H9 (cell line): ENCODE results near the gene MGAT5. TPM values are rescaled to one million over a fixed set of nuclear protein-coding genes. Genes with fewer than 3 reads are reported as not detected.
A peak's percentile ranks its signal among the peaks of the same experiment; 100 is the strongest.

ENCODE experiments used
- DNase-seq: peaks from one replicate; pipeline ENCODE4 v3.0.0-alpha.2; 2017
- H2AFZ ChIP-seq: one replicate; pipeline ENCODE4 v1.6.1; 2013; ENCODE audit warnings: mild to moderate bottlenecking, low read length, control low read depth, moderate library complexity
- H2AK5ac ChIP-seq: 2 replicates; pipeline ENCODE4 v1.6.1; 2013; ENCODE audit warnings: low read length, control low read depth, mixed read lengths; ENCODE audit not compliant: insufficient read length
- H2BK120ac ChIP-seq: one replicate; pipeline ENCODE4 v1.6.1; 2013; ENCODE audit warnings: low read depth, mild to moderate bottlenecking, low read length, control low read depth, inconsistent platforms; ENCODE audit not compliant: poor library complexity, severe bottlenecking
- H2BK12ac ChIP-seq: 2 replicates; pipeline ENCODE4 v1.6.1; 2013; ENCODE audit warnings: low read length, control low read depth, mixed read lengths, low read depth; ENCODE audit not compliant: insufficient read length
- H2BK15ac ChIP-seq: 2 replicates; pipeline ENCODE4 v1.6.1; 2013; ENCODE audit warnings: low read depth, low read length, control low read depth
- H2BK20ac ChIP-seq: one replicate; pipeline ENCODE4 v1.6.1; 2013; ENCODE audit warnings: low read depth, mild to moderate bottlenecking, low read length, control low read depth, inconsistent platforms; ENCODE audit not compliant: poor library complexity, severe bottlenecking
- H2BK5ac ChIP-seq: 2 replicates; pipeline ENCODE4 v1.6.1; 2013; ENCODE audit warnings: low read length, control low read depth, mixed read lengths; ENCODE audit not compliant: insufficient read length
- H3K14ac ChIP-seq: 2 replicates; pipeline ENCODE4 v1.6.1; 2013; ENCODE audit warnings: low read length, control low read depth; ENCODE audit not compliant: insufficient read depth
- H3K18ac ChIP-seq: 2 replicates; pipeline ENCODE4 v1.6.1; 2013; ENCODE audit warnings: low read depth, mild to moderate bottlenecking, mixed read lengths, low read length, control low read depth; ENCODE audit not compliant: insufficient read length
- H3K23ac ChIP-seq: 2 replicates; pipeline ENCODE4 v1.6.1; 2013; ENCODE audit warnings: low read length, control low read depth, mixed read lengths, low read depth; ENCODE audit not compliant: insufficient read length
- H3K23me2 ChIP-seq: 2 replicates; pipeline ENCODE4 v1.6.1; 2013; ENCODE audit warnings: low read depth, mild to moderate bottlenecking, mixed read lengths, low read length, control low read depth; ENCODE audit not compliant: insufficient read length, poor library complexity, severe bottlenecking
- H3K27ac ChIP-seq: 2 replicates; pipeline ENCODE4 v1.5.1; 2013; ENCODE audit warnings: low read length, control low read depth, mixed read lengths, low read depth; ENCODE audit not compliant: insufficient read length
- H3K27me3 ChIP-seq: 2 replicates; pipeline ENCODE4 v1.6.1; 2013; ENCODE audit warnings: low read length, control low read depth, inconsistent platforms; ENCODE audit not compliant: insufficient read depth
- H3K4ac ChIP-seq: 2 replicates; pipeline ENCODE4 v1.6.1; 2013; ENCODE audit warnings: low read depth, mild to moderate bottlenecking, control low read depth, inconsistent platforms, low read length, moderate library complexity
- H3K4me1 ChIP-seq: 2 replicates; pipeline ENCODE4 v1.6.1; 2013; ENCODE audit warnings: low read length, control low read depth, inconsistent platforms; ENCODE audit not compliant: insufficient read depth
- H3K4me2 ChIP-seq: 2 replicates; pipeline ENCODE4 v1.6.1; 2013; ENCODE audit warnings: low read length, control low read depth, mixed read lengths; ENCODE audit not compliant: insufficient read length, insufficient read depth
- H3K56ac ChIP-seq: 2 replicates; pipeline ENCODE4 v1.6.1; 2013; ENCODE audit warnings: low read depth, mild to moderate bottlenecking, mixed read lengths, low read length, control low read depth; ENCODE audit not compliant: insufficient read length
- H3K79me1 ChIP-seq: 2 replicates; pipeline ENCODE4 v1.6.1; 2013; ENCODE audit warnings: low read depth, mild to moderate bottlenecking, moderate library complexity, low read length, control low read depth, inconsistent platforms; ENCODE audit not compliant: insufficient read depth, poor library complexity, severe bottlenecking
- H3K79me2 ChIP-seq: 2 replicates; pipeline ENCODE4 v1.6.1; 2013; ENCODE audit warnings: low read length, control low read depth, inconsistent platforms; ENCODE audit not compliant: insufficient read depth
- H3K9ac ChIP-seq: 2 replicates; pipeline ENCODE4 v1.6.1; 2013; ENCODE audit warnings: low read length, control low read depth, mixed read lengths; ENCODE audit not compliant: insufficient read length; ENCODE audit errors: extremely low read depth
- H3K9me3 ChIP-seq: one replicate; pipeline ENCODE4 v1.6.1; 2013; ENCODE audit warnings: low read depth, low read length, inconsistent platforms; ENCODE audit not compliant: control insufficient read depth
- H3T11ph ChIP-seq: one replicate; pipeline ENCODE4 v1.6.1; 2013; ENCODE audit warnings: mild to moderate bottlenecking, low read length, control low read depth, inconsistent platforms
- H4K20me1 ChIP-seq: one replicate; pipeline ENCODE4 v1.6.1; 2013; ENCODE audit not compliant: control insufficient read depth, insufficient read length, insufficient read depth
- H4K5ac ChIP-seq: 2 replicates; pipeline ENCODE4 v1.6.1; 2013; ENCODE audit warnings: low read depth, mild to moderate bottlenecking, mixed read lengths, low read length, control low read depth; ENCODE audit not compliant: insufficient read length
- H4K8ac ChIP-seq: replicated peaks from 2 replicates; pipeline ENCODE4 v1.6.1; 2013; ENCODE audit warnings: low read length, control low read depth, mixed read lengths, low read depth; ENCODE audit not compliant: insufficient read length
- H4K91ac ChIP-seq: 2 replicates; pipeline ENCODE4 v1.6.1; 2013; ENCODE audit warnings: low read depth, mild to moderate bottlenecking, moderate library complexity, mixed read lengths, low read length, control low read depth; ENCODE audit not compliant: insufficient read length
- H3K27ac Mint-ChIP-seq, 3 experiments: 2 replicates in 2 of 3; 3 replicates in 1 of 3; pipeline ENCODE4 v1.8.0; 2020 to 2021; ENCODE audit warnings: mixed read lengths in 3 of 3, mild to moderate bottlenecking in 1 of 3, moderate library complexity in 1 of 3
- H3K27me3 Mint-ChIP-seq: 2 replicates; pipeline ENCODE4 v1.8.0; 2021; ENCODE audit warnings: low read depth, mild to moderate bottlenecking, moderate library complexity, mixed read lengths
- H3K36me3 Mint-ChIP-seq, 3 experiments: 2 replicates in 2 of 3; 3 replicates in 1 of 3; pipeline ENCODE4 v1.8.0; 2020 to 2021; ENCODE audit warnings: low read depth in 3 of 3, mixed read lengths in 3 of 3; ENCODE audit not compliant: insufficient read depth in 1 of 3
- H3K4me1 Mint-ChIP-seq, 2 experiments: 2 replicates each; pipeline ENCODE4 v1.8.0; 2020; ENCODE audit warnings: mixed read lengths in 2 of 2
- H3K4me3 Mint-ChIP-seq, 2 experiments: 2 replicates in 1 of 2; 3 replicates in 1 of 2; pipeline ENCODE4 v1.8.0; 2020 to 2021; ENCODE audit warnings: mild to moderate bottlenecking in 2 of 2, mixed read lengths in 2 of 2, moderate library complexity in 1 of 2
- H3K9me3 Mint-ChIP-seq, 2 experiments: 2 replicates in 1 of 2; 3 replicates in 1 of 2; pipeline ENCODE4 v1.8.0; 2020; ENCODE audit warnings: mild to moderate bottlenecking in 2 of 2, mixed read lengths in 2 of 2, moderate library complexity in 1 of 2
- CTCF ChIP-seq: fragments of 200-600 bp; sonication (generic); conservative IDR thresholded peaks from 3 replicates; pipeline ENCODE4 v1.8.0; 2021; ENCODE audit warnings: antibody characterized with exemption, mild to moderate bottlenecking
- WGBS: extraction: QIAGEN DNeasy Blood & Tissue Kit; methylation state at CpG from one replicate; pipeline ENCODE4 v1.1.7; 2013; ENCODE audit warnings: missing lambda C conversion rate, low lambda C conversion rate, mixed read lengths; ENCODE audit not compliant: insufficient read length; ENCODE audit errors: extremely low coverage; 5-methylcytosine and 5-hydroxymethylcytosine counted together
- total RNA-seq: library from RNA; stranded (reverse); gene quantifications from 2 replicates; pipeline ENCODE4 v1.2.1, GENCODE V29; 2021

The MGAT5 gene
- total RNA-seq, 1 experiment from 2014 or later: 25.7 TPM

DNA sequence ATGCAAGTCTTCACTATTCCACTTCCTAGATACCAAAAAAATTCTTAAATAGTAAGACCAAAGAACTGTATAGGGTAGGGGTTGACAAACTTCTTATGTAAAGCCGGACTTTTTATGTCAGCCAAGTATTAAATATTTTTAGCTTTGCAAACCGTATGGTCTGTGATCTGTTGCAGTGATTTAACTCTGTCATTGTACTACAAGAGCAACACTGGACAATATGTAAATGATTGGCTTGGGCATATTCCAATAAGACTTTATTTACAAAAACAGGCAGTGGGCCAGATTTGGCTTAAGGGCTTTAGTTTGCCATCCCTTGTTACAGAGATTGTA lies 48.0 kb downstream of the MGAT5 start:
- H3T11ph ChIP-seq: no peak overlapping the region

More for the DNA sequence above, 48.0 kb downstream of the MGAT5 start:
- Histone ChIP-seq H2BK5ac (no peak overlapping the region), H3K18ac (no peak overlapping the region), H2AFZ (no peak overlapping the region), H4K91ac (no peak overlapping the region), H2BK120ac (no peak overlapping the region), H3K9me3 (no peaks in the 10 kb centered on the region), H3K27me3 (no peaks in the 10 kb centered on the region), H3K23me2 (no peaks in the 10 kb centered on the region), H2BK20ac (no peak overlapping the region), H3K4me2 (no peak overlapping the region), H3K79me2 (no peaks in the 10 kb centered on the region), H3K23ac (peak overlapping the region; percentile 87), H3K27ac (no peak overlapping the region), H3K56ac (no peak overlapping the region), H3K14ac (no peak overlapping the region), H3K9ac (no peak overlapping the region), H2BK12ac (no peak overlapping the region), H3K4me1 (peaks cover 3% of the 10 kb centered on the region; the same call in 1 of the 2 replicates), H3K79me1 (no peaks in the 10 kb centered on the region), H4K5ac (no peak overlapping the region), H3K4ac (no peak overlapping the region), H2BK15ac (no peak overlapping the region), H4K20me1 (no peaks in the 10 kb centered on the region), H4K8ac (no peak overlapping the region), H2AK5ac (no peak overlapping the region)
- Mint-ChIP-seq H3K36me3 (no peaks in the 10 kb centered on the region), H3K4me1 (peaks cover 26 to 29% of the 10 kb centered on the region in 2 experiments), H3K27ac (no peak overlapping the region), H3K4me3 (no peak overlapping the region), H3K9me3 (no peaks in the 10 kb centered on the region), H3K27me3 (no peaks in the 10 kb centered on the region)
- no peak for TF ChIP-seq CTCF
- WGBS: no CpG with 5 or more reads among the region's 2 CpGs
- no peak for DNase-seq
